PC-3 (cell line): ENCODE measurements around the gene LRPAP1. TPM values are rescaled to one million over a fixed set of nuclear protein-coding genes. Genes with fewer than 3 reads are reported as not detected.

Experiments used
- ATAC-seq: fragments of 200-7000 bp; cut with Tn5 transposase; 2 replicates; pipeline ENCODE4 v1.9.1; 2020; ENCODE audit warnings: mild to moderate bottlenecking, moderate library complexity
- BruUV-seq: library from RNA; stranded (reverse); fragments of 400-500 nt; replicated peaks from 2 replicates; lab custom pipeline; 2021; lab: Mats Ljungman, UMichigan
- CTCF ChIA-PET: fragments of 300-600 bp; sonication (Branson Sonifier 250); formaldehyde crosslinking; loops from one replicate; lab custom pipeline; 2022; ENCODE audit warnings: antibody characterized with exemption; lab: Charles Lee
- POLR2A ChIA-PET: fragments of 300-600 bp; sonication (Branson Sonifier 250); formaldehyde crosslinking; loops from one replicate; lab custom pipeline; 2022; ENCODE audit warnings: antibody characterized with exemption; ENCODE audit not compliant: unreplicated experiment; lab: Charles Lee
- DNase-seq: peaks from one replicate; pipeline ENCODE4 v3.0.0-alpha.2; 2015
- H2AFZ ChIP-seq: fragments of 300-600 bp; sonication (generic); 2 replicates; pipeline ENCODE4 v1.6.0; 2016; ENCODE audit warnings: antibody characterized with exemption, low read length
- H3F3A ChIP-seq: fragments of 300-600 bp; sonication (generic); one replicate; pipeline ENCODE4 v1.6.0; 2017; ENCODE audit warnings: antibody characterized with exemption, low read length, control low read depth, mild to moderate bottlenecking; ENCODE audit not compliant: unreplicated experiment
- H3K27ac ChIP-seq: fragments of 300-600 bp; sonication (generic); 2 replicates; pipeline ENCODE4 v1.5.1; 2016; ENCODE audit warnings: mild to moderate bottlenecking, low read length
- H3K27me3 ChIP-seq: fragments of 300-600 bp; sonication (generic); 2 replicates; pipeline ENCODE4 v1.6.1; 2016; ENCODE audit warnings: low read length, mixed read lengths
- H3K36me3 ChIP-seq: fragments of 300-600 bp; sonication (generic); 2 replicates; pipeline ENCODE4 v1.6.1; 2016; ENCODE audit warnings: low read depth, mixed run types, low read length, mixed read lengths
- H3K4me1 ChIP-seq: fragments of 300-600 bp; sonication (generic); 2 replicates; pipeline ENCODE4 v1.5.1; 2016; ENCODE audit warnings: low read length; ENCODE audit not compliant: insufficient read depth
- H3K4me2 ChIP-seq: fragments of 300-600 bp; sonication (generic); 2 replicates; pipeline ENCODE4 v1.6.0; 2016; ENCODE audit warnings: low read length
- H3K4me3 ChIP-seq: fragments of 300-600 bp; sonication (generic); 2 replicates; pipeline ENCODE4 v1.5.1; 2016; ENCODE audit warnings: mild to moderate bottlenecking, low read length, mixed read lengths
- H3K79me2 ChIP-seq: fragments of 300-600 bp; sonication (generic); 2 replicates; pipeline ENCODE4 v1.6.1; 2017; ENCODE audit warnings: low read length, mixed read lengths
- H3K9ac ChIP-seq: fragments of 300-600 bp; sonication (generic); 2 replicates; pipeline ENCODE4 v1.6.0; 2016; ENCODE audit warnings: mild to moderate bottlenecking, low read length
- H3K9me2 ChIP-seq: fragments of 300-600 bp; sonication (generic); replicated peaks from 2 replicates; pipeline ENCODE4 v1.6.1; 2016; ENCODE audit warnings: mixed run types, low read length, mixed read lengths
- H3K9me3 ChIP-seq: fragments of 300-600 bp; sonication (generic); 2 replicates; pipeline ENCODE4 v1.6.1; 2016; ENCODE audit warnings: low read length, mixed read lengths
- H4K20me1 ChIP-seq: fragments of 300-600 bp; sonication (generic); 2 replicates; pipeline ENCODE4 v1.6.1; 2016; ENCODE audit warnings: low read length, mixed read lengths
- CTCF ChIP-seq: fragments of 300-600 bp; sonication (generic); conservative IDR thresholded peaks from 2 replicates; pipeline ENCODE4 v1.5.1; 2017; ENCODE audit warnings: antibody characterized with exemption, low read depth, mild to moderate bottlenecking, low read length
- EZH2 ChIP-seq: fragments of 300-600 bp; sonication (generic); IDR thresholded peaks from one replicate; pipeline ENCODE4 v1.6.1; 2017; ENCODE audit warnings: antibody characterized with exemption, mild to moderate bottlenecking, low read length; ENCODE audit not compliant: unreplicated experiment
- EZH2phosphoT487 ChIP-seq: fragments of 300-600 bp; sonication (generic); IDR thresholded peaks from 2 replicates; pipeline ENCODE4 v1.6.1; 2018; ENCODE audit warnings: mild to moderate bottlenecking, antibody characterized with exemption, low read length, borderline replicate concordance
- intact Hi-C: fragments of 100-400 bp; cut with micrococcal nuclease; formaldehyde crosslinking; loops from 2 replicates; pipeline ENCODE4 v1.9.0; 2023
- total RNA-seq: library from RNA; depleted of rRNA; stranded (reverse); fragments of >200 nt; gene quantifications from 2 replicates; pipeline ENCODE4 v1.2.3, GENCODE V29; 2014

LRPAP1 gene
- total RNA-seq, 1 experiment from 2014 or later: 133 TPM

DNA sequence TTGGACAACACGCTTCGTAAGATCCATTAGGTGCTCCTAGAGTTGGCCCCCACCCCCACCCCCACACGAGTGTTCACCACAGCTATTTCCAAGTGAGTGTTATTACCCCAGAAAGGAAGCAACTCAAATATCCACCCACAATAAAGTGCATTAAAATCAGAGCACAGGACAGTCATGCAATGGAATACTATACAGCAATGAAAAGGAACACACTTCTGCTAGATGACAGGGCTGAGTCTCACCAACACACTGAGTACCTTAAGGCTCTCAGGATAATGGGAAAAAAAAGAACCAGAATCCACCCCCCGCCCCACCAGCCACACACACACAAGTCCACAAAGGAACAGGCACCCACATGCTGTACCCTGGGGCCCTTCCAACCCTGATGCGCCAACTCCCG is 21.0 kb downstream of the LRPAP1 start:
- Histone ChIP-seq H4K20me1 (no peaks in the 10 kb centered on the region), H3K4me2 (no peak overlapping the region), H3K79me2 (no peaks in the 10 kb centered on the region), H3K9me3 (no peaks in the 10 kb centered on the region), H3K36me3 (no peaks in the 10 kb centered on the region), H3K9me2 (no peaks in the 10 kb centered on the region), H3K4me3 (no peak overlapping the region), H3K27me3 (no peaks in the 10 kb centered on the region), H3K4me1 (no peaks in the 10 kb centered on the region), H3K9ac (no peak overlapping the region), H3K27ac (no peak overlapping the region), H3F3A (no peaks in the 10 kb centered on the region), H2AFZ (no peak overlapping the region)
- no peak for DNase-seq
- ChIA-PET CTCF (no interaction called here), POLR2A (no interaction called here)
- no peak for TF ChIP-seq EZH2
- TF ChIP-seq EZH2phosphoT487: no peak
- TF ChIP-seq CTCF: no peak
- no TSS peak for BruUV-seq
- ATAC-seq: no peak
- intact Hi-C loops: no loop called here

DNA sequence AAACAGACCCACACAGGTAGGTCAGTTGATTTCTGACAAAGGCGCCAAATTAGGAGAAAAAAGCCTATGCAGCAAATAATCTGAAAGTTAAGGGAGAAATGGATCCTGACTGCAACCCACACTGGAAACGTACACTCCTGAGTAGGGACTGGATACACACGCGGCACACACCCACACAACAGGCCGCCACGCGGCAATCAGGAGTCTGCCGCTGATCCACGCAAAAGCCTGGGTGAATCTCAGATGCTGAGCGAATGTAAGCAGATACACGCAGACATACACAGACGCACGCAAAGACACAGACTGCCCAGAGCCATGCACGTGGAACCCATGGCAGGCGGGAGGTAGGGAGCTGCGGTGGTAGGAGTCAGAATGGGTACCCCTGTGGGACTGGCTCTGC is 21.7 kb downstream of the LRPAP1 start:
- BruUV-seq: no TSS peak

GRCh38 chr4:3508542-3508941 is 23.7 kb downstream of the LRPAP1 start:
- no peak overlapping the region for H3K9ac ChIP-seq
- H3K4me3 ChIP-seq: no peak overlapping the region
- intact Hi-C loops: no loop called here
- TF ChIP-seq CTCF (no peak), EZH2 (no peak), EZH2phosphoT487 (no peak)
- H3K27ac ChIP-seq: no peak overlapping the region
- POLR2A ChIA-PET: no interaction called here
- H3K4me2 ChIP-seq: no peak overlapping the region
- no peaks in the 10 kb centered on the region for H3K9me3 ChIP-seq
- H3K36me3 ChIP-seq: no peaks in the 10 kb centered on the region
- H4K20me1 ChIP-seq: no peaks in the 10 kb centered on the region
- H2AFZ ChIP-seq: no peak overlapping the region
- CTCF ChIA-PET: no interaction called here
- H3K27me3 ChIP-seq: no peaks in the 10 kb centered on the region
- H3K79me2 ChIP-seq: no peaks in the 10 kb centered on the region
- DNase-seq (no peak), ATAC-seq (no peak)
- no peaks in the 10 kb centered on the region for H3K9me2 ChIP-seq
- no TSS peak for BruUV-seq
- no peaks in the 10 kb centered on the region for H3K4me1 ChIP-seq
- no peaks in the 10 kb centered on the region for H3F3A ChIP-seq

More for the DNA sequence above, 21.7 kb downstream of the LRPAP1 start:
- Histone ChIP-seq H3K36me3 (no peaks in the 10 kb centered on the region), H3K27ac (no peak overlapping the region), H3K27me3 (no peaks in the 10 kb centered on the region), H2AFZ (no peak overlapping the region), H3K9me2 (no peaks in the 10 kb centered on the region), H3K9ac (no peak overlapping the region), H3K4me1 (no peaks in the 10 kb centered on the region), H3K4me2 (no peak overlapping the region), H3K9me3 (no peaks in the 10 kb centered on the region), H3K79me2 (no peaks in the 10 kb centered on the region), H4K20me1 (no peaks in the 10 kb centered on the region), H3F3A (no peaks in the 10 kb centered on the region), H3K4me3 (no peak overlapping the region)
- DNase-seq (no peak), ATAC-seq (no peak)
- POLR2A ChIA-PET: no interaction called here
- intact Hi-C loops: no loop called here
- no peak for TF ChIP-seq EZH2
- no peak for TF ChIP-seq EZH2phosphoT487
- no peak for TF ChIP-seq CTCF
- CTCF ChIA-PET: no interaction called here
